Stimulated activated CD8-positive, alpha-beta memory T cell treated with anti-CD3 and anti-CD28 coated beads, Interleukin-15, amount 100 ng/mL, for 24 hours (primary cell): ENCODE results near the gene PHGDH.

Experiments
- DNase-seq: peaks from one replicate; pipeline ENCODE4 v3.0.0-alpha.2; 2020; ENCODE audit warnings: low read depth

The PHGDH gene

DNA sequence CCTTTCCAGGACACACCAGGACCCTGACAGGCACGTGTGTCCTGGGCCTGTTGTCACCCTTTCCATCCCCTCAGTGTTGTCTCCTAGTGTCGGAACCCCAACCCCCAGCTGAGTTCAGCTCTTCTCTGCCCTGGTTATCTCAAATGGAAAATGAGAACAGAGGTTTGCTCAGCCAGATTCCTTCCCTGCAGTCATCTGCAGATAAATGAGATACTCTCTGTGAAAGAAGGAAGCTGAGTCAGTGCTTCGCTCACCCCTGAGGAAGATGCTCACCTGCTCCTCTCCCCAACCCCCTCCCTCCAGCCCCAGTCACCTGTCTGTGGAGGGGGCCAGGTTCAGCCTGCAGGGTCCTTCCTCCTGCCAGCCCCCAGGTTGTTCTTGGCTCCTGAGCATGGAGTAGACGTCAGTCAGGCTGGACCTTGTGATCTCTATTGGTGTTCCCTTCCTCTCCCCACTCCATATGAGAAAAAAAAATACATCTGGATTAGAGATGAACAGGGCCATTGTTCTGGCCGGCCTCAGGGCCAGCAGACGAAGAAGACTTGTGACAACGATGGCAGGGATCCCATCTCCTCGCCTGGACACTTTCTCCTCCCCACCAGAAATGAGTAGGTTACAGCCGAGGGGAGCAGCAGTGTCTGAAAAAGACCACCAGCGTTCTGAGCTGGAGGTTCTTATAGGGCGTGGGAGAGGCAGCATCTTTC, 20.9 kb downstream of the PHGDH start:
- DNase-seq = no peak

DNA sequence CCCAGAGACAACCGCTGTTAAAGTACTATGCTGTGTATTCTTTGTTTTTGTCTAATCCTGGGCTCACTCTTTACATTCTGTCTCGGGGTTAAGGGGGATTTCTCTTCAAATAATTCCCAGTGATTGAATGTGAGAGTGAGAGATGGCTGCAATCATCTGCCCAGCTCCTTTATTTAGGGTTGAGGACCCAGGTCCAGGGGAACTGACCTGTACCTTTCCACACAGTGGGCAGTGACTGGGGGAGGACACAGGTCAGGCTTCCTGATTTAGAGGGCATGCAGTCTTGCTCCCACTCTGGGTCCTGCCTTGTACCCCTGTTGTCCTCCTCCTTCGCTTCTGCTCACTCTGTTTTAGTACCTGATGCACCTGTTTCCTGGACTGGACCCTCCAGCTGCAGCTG, 22.0 kb downstream of the PHGDH start:
- no peak for DNase-seq

DNA sequence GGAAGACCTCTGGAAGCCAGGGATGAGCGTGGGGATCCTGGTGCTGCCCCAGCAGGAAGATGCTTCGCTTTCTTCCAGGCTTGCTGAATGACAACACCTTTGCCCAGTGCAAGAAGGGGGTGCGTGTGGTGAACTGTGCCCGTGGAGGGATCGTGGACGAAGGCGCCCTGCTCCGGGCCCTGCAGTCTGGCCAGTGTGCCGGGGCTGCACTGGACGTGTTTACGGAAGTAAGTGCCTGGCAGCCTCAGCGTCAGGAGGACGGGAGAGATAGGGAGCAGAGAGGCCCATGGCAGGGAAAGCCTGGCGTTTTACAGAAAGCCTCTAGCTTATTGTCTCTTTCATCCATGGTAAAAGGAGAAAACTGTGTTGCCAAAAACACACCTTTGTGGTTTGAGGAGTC, 23.5 kb downstream of the PHGDH start:
- DNase-seq = no peak

DNA sequence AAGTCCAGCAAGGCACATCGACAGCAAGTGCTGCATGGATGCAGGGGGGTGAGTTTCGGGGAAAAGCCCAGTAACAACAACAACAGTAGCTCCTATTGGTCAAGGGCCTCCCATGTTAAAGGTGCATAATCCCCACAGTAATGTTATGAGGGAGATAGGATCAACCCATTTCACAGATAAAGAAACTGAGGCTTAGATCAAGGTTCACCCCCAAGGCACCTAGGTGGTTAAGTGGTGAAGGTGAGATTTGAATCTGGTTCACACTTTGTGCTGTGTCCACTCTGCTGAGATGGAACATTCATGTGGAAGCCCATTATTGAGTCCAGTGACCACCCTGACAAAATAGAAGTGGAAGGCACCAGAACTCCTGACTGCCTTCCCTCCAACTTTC, 24.9 kb downstream of the PHGDH start:
- no peak for DNase-seq

DNA sequence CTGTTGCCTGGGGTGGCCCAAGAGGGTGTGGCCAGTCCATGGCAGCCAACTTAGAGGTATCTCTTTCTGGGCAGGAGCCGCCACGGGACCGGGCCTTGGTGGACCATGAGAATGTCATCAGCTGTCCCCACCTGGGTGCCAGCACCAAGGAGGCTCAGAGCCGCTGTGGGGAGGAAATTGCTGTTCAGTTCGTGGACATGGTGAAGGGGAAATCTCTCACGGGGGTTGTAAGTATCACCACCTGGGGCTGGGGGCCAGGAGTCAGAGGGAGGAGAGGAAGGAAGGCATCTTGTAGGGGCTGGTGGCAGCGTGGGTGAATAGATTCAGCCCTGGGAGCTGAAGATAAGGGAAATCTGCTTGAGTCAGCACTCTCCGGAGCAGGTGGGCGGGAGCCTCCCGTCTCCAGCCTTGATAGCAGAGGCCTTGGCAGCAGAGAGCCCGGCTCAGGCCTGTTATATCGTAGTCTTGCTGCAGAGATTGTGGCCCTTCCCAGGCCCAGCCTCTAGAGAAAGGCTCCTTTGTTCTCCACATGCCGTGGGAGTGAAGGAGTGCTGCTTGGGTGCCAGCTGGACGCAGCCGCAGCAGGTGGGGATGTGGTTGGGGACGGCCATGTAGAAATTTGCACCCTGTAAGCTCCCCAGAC, 25.4 kb downstream of the PHGDH start:
- DNase-seq = no peak

DNA sequence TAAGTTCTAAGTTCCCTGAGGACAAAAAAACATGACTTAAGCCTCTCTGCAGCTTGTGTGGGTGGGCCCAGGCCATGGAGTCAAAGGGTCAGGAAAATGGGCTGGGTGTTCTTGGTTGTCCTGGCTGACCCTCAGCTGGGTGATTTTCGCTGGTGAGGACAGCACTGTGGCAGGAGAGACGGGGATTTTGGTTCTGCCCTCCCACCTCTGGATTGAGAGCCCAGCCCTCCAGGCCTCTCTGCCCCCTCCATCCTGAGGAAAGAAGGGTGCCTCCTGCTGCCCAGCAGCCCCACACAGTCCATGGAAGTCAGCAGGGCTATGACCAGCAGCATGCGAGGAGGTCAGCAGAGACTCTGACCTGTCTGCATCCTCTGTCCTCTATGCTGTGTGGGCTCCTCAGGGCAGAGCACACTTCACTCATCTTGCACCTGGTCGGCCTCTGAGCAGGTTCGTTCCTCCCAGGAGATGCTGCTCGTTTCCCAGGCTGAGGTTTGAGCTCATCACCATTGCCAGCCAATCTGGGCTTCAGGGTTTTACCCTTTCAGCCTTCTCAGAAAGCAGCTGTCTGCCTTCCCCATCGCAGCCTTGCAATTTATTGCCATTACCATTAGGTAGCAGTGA, 26.5 kb downstream of the PHGDH start:
- DNase-seq = no peak

DNA sequence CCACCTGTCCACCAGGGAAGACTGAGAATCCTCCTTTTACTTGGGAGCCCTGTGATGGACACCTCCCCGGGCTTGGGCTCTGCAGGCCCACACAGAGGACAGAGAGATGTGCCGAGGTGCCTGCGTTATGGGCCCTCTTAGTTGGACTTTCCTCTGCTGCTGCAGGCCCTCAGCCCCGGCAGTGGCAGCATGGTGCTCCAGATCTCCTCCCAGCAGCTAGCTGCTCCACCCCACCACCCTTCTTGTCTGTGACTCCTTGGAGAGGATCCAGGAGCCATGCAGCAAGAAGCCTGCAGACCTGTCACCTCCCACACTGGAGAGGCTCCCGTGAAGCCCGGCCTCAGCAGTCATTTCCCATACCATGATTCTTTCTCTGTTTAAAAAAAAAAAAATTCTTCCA, 27.4 kb downstream of the PHGDH start:
- DNase-seq = no peak

DNA sequence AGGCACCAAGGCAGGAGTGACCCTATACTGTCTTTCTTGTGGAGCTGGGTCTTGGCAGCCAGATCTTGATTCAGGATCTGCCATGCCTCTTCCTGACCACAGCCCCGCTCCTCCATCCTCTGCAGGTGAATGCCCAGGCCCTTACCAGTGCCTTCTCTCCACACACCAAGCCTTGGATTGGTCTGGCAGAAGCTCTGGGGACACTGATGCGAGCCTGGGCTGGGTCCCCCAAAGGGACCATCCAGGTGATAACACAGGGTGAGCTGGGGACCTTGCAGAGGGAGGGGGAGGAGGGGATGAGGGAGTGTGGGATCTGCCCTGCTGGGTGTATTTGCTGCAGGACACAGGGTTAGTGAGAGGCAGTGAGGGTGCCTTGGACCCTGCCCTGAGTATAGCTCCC, 28.5 kb downstream of the PHGDH start:
- DNase-seq = no peak

DNA sequence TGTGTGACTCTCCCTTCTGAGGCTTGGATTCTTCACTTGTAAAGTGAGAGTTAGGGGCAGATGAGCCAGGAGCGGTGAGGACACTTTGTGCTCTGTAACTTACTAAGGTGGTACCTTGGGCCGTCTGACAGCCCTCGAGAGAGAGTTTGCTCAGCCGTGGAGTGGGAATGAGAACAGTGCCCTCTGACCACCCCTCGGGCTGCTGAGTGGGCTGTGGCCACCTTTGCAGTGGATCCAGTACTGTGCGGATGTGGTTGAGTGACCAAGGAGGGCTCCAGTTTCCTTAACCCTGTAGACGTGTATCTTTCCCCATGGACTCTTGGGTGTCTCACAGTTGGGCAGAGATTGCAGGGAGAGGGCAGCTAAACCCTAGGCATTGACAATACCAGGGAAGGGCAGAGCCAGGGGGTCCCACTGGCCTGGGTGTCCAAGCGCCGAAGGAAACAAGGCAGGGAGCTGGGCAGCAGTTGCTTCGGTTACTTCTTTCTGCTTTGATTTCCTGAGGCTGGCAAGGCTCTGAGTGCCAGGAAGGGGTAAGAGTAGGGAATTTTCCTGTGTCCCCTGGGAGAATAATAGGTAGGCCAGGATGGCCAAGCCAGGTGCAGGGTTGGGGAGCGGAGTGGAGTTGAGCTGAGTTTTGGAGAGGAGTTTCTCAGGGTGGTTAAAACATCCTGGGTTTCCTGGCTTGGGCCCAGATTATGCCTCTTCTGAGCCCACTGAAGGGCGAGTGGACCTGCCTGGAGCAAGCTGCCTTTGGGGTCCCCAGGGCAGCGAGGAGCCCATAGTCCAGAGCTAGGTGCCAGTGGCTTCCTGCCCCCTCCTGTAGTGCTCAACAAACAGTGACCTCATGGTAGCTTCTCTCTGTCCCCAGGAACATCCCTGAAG, 29.4 kb downstream of the PHGDH start:
- no peak for DNase-seq

DNA sequence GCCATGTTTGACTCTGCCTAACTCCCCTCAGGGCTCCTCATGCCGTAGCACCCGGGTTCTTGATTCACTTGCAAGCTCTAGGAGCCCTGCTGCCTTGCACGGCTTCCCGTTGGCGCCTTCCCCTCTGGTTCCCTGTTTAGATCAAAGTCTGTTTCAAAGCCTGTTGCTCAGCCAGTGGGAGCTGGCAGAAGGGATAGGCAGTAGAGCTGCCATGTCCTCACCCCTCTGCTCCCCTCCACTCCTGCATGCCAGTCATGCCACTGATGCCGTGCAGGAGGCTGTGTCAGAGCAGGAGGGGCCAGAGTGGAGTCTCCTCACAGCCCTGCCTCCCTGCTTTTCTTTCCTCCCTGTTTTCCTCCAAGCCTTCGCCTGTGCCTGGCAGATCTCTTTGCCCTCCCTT, 30.5 kb downstream of the PHGDH start:
- no peak for DNase-seq

DNA sequence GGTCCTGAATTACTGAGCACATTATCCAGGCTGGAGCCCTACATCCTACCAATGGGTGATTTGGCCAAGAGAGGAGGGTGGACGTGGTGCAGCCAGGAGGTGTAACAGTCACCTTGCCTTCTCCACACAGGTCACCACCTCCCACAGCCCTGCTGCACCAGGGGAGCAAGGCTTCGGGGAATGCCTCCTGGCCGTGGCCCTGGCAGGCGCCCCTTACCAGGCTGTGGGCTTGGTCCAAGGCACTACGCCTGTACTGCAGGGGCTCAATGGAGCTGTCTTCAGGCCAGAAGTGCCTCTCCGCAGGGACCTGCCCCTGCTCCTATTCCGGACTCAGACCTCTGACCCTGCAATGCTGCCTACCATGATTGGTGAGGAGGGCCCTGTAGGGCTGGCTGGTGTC, 30.9 kb downstream of the PHGDH start:
- DNase-seq = no peak

DNA sequence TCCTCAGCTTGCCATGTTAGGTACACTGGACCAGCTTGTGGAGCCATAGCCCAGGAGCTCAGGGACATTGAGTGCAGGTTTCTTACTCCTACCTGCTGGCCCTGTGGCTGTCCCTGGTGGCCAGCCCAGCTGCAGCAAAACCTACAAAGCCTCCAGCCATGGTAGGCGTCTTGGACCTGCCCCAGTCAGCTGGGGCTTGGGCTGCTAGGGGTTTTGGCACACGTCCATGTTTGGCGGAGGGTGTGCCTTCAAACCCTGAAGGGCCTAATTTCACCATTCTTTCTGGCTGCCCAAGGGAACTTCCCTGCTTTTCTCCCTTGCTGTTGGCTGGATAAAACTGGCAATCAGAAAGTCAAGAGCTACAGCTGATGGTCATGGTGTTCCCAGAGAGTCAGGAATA, 31.6 kb downstream of the PHGDH start:
- DNase-seq = no peak

DNA sequence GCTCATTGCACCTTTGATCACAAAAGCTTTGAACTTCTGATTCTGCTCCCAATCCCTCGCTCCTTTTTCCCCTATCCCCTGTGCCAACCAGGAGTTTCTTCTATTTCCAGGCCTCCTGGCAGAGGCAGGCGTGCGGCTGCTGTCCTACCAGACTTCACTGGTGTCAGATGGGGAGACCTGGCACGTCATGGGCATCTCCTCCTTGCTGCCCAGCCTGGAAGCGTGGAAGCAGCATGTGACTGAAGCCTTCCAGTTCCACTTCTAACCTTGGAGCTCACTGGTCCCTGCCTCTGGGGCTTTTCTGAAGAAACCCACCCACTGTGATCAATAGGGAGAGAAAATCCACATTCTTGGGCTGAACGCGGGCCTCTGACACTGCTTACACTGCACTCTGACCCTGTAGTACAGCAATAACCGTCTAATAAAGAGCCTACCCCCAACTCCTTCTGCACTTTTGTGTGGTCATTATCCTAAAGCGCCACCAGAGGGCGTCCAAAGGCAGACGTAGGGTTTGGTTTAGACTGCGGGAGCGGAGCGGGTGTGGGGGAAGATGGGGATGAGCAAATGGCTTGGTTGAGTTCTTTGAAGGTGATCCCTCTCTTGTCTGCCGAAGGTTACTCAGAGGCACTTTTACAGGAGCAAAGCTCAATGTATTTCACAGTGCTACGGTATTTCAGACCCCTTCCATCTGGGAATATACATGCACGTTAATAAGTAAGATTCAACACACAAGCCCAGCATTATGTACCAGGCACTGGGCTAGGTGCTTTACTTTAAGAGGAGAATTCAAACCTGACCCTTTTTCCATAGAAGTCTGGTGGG, 32.3 kb downstream of the PHGDH start:
- DNase-seq = no peak

DNA sequence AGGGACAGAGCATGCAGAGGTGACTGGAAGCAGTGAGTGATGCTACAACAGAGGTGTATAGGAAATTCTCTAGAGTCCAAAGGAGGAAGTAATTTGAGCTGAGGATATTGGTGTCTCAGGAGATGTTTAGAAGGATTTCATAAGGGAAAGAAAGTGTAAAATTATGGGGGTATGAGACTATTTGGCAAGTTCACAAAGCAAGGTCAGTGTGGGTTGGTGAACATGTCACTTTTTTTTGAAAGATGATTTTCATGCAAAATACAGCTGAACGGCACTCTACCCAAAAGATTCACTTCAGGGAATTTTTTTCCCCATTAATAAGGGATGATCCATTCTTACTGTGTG, 32.8 kb downstream of the PHGDH start:
- no peak for DNase-seq

DNA sequence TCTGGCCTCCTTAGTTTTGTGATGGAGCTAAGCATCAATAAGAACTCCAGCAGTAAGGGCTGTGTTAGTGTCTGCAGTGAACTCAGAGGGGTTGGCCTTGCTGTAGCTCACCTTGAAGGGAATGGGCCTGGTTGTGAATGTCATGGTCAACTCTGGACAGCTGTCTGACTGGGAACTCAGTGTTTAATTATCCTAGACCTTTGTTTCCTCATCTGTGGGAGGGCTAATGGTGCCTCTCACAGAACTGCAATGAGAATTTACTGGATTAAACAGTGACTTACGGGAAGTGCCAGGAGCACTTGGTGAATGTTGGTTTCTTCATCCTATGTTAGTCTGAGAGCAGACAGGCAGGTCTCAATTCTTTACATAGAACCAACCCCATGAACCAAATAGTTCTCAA, 33.3 kb downstream of the PHGDH start:
- DNase-seq = no peak

DNA sequence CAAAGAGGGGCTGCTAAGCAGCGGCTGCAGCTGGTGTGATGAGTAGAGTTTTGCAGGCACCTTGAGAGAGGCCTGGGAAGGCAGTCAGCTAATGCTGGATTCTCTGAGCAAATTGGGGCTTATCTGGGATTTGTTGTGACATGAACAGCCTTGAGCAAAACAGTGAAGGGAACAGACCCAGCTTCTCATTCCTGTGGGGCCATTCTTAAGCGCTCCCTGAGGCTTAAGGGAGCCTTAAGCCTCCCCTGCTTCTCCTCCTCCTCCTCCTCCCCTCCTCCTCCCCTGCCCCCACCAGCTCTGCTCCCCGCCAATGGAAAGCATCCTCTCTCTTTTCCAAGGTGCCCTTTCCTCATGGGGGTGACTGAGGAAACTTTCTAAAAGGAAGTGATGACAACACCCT, 35.7 kb downstream of the PHGDH start:
- DNase-seq = no peak

DNA sequence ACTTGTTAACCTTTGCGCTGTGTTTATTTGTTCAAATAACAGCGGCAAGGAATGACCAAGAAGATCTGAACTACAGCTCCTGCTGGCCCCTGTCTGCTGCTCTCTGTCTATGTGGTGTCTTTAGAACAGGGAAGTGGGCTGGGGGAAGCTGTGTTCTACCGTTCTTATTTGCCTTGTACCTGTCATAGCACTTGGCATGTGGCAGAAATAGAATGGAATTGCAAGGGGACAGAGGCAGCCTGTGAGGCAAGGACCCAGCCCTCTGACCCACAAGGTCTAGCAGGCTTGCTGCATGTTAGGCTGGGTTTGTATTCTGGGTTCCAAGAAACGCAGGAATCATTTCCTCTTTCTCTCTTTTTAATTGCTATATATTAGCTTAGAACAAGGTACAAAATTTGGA, 36.3 kb downstream of the PHGDH start:
- DNase-seq = no peak

DNA sequence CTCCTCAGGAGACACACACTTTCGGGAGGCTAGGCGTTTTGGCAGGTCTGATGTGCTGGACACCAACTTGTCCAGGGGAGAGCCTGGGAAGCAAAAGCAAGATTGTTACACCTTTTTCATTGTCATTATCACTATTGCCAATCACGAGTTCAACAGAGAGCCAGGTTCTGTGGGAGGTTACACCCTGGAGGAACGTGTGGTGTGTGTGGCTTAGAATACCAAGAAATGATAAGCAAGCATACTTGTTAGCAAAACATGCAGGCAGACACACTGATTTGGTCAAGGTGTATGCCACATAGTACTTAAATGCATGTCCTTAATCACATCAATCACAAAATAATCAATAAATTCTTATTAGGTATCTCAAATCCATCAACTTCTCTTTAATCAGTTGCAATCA, 40.9 kb downstream of the PHGDH start:
- no peak for DNase-seq

DNA sequence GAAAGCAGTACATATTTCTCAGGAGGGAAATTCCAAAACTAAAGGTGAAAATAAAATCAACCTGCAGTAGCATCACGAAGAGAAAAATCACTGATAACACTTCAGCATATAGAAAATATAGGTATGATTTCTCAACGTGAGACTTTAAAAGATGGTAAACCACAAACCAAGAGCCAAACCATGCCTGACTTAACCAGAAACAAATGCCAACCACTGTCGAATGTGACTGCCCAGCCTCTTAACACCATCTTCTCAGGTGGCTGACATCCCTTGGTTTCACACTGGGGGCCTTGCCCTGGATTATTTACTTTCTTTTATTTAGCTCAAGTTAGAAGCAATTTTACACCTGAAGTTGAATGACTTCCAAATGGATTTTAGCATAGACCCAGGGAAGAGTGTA, 46.9 kb downstream of the PHGDH start:
- DNase-seq = no peak

DNA sequence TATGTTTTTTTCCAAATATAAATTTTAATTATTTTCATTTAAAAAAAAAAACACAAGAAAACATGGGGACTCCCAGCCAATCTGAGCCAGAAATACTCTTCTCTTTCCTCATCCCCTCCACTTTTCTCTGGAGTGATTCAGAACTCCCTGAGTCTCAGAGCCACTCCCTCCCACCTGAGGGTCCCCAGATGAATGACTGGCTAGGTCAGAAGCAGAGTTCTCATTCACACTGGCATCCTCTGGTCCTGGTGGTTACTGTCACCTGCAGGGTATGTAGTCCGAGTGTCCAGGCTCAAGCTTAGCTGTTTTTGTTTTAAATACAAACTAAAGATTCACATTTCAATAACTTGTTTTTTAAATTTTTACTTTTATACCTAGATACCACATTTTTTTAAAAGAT, 50.7 kb downstream of the PHGDH start:
- DNase-seq = no peak

DNA sequence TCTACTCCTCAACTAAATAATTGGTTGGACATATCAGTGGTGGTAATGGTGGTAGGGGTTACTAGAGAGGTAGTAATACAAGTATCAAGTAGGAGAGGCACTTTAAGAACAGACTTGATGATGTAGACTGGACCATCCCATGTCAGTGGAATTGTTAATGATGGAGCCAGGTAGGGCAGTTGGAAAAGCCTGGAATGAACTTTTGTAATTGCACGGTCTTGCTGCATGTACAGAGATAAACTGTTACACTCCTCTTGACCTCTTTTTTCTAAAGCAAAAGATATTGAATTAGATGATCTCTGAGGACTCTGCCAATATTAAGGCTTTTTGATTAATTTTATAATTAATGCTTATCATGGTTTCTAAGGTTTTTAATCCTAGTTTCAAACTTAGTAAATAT, 51.2 kb downstream of the PHGDH start:
- no peak for DNase-seq

DNA sequence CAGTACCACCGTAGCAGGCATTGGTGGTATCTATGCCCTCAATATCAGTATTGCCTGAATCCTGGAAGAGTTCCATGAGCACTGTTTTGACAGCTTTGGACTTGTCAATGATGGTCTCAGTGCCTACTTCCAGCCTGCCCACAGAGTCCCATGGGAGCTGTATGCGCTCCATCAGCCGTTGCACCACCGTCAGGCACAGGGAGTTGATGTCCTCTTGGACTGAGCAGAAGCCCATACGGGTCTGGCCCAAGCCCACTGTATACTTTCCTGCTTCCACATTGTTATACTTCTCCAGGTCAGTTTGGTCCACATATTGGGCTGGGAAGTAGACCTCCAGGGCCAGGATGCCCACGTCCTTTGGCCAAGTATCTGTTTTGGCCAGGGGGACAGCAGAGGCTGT, 52.5 kb downstream of the PHGDH start:
- no peak for DNase-seq
